Neural cell (in vitro differentiated cells): ENCODE results near the gene CSK.

Source experiments
- EP300 ChIP-seq: fragments of 450-650 bp; conservative IDR thresholded peaks from 2 replicates; pipeline ENCODE4 v1.6.1; 2014; ENCODE audit warnings: antibody characterized with exemption, mild to moderate bottlenecking, moderate library complexity; ENCODE audit not compliant: poor library complexity, severe bottlenecking
- EZH2 ChIP-seq: fragments of 200-600, 300-800 bp; shearing (Covaris generic), sonication (generic); IDR thresholded peaks from 2 replicates; pipeline ENCODE4 v1.6.1; 2014; ENCODE audit warnings: antibody characterized with exemption, low read length, borderline replicate concordance, mild to moderate bottlenecking; ENCODE audit not compliant: insufficient read depth, poor library complexity, severe bottlenecking
- MXI1 ChIP-seq: fragments of 450-650 bp; conservative IDR thresholded peaks from 2 replicates; pipeline ENCODE4 v1.6.1; 2014; ENCODE audit warnings: antibody characterized with exemption, mild to moderate bottlenecking; ENCODE audit not compliant: poor library complexity, severe bottlenecking
- POLR2AphosphoS5 ChIP-seq: IDR thresholded peaks from 2 replicates; pipeline ENCODE4 v1.6.1; 2012
- RAD21 ChIP-seq: fragments of 450-650 bp; conservative IDR thresholded peaks from 2 replicates; pipeline ENCODE4 v1.6.1; 2014; ENCODE audit warnings: antibody characterized with exemption, mild to moderate bottlenecking, moderate library complexity
- REST ChIP-seq: IDR thresholded peaks from 2 replicates; pipeline ENCODE4 v1.6.1; 2012; ENCODE audit warnings: borderline replicate concordance
- SMC3 ChIP-seq: fragments of 450-650 bp; conservative IDR thresholded peaks from 2 replicates; pipeline ENCODE4 v1.6.1; 2014; ENCODE audit warnings: antibody characterized with exemption, mild to moderate bottlenecking, moderate library complexity; ENCODE audit not compliant: poor library complexity
- TAF1 ChIP-seq: IDR thresholded peaks from 2 replicates; pipeline ENCODE4 v1.6.1; 2012; ENCODE audit warnings: low read depth
- TF ChIP-seq, protein P1 (sequence below): fragments of 450-650 bp; IDR thresholded peaks from 2 replicates; pipeline ENCODE4 v1.5.1; 2014; ENCODE audit warnings: antibody characterized with exemption, mild to moderate bottlenecking, moderate library complexity; ENCODE audit not compliant: poor library complexity, severe bottlenecking

GRCh38 chr15:74770211-74770903 is 11.5 kb upstream of the CSK start:
- TF ChIP-seq, protein P1, sequence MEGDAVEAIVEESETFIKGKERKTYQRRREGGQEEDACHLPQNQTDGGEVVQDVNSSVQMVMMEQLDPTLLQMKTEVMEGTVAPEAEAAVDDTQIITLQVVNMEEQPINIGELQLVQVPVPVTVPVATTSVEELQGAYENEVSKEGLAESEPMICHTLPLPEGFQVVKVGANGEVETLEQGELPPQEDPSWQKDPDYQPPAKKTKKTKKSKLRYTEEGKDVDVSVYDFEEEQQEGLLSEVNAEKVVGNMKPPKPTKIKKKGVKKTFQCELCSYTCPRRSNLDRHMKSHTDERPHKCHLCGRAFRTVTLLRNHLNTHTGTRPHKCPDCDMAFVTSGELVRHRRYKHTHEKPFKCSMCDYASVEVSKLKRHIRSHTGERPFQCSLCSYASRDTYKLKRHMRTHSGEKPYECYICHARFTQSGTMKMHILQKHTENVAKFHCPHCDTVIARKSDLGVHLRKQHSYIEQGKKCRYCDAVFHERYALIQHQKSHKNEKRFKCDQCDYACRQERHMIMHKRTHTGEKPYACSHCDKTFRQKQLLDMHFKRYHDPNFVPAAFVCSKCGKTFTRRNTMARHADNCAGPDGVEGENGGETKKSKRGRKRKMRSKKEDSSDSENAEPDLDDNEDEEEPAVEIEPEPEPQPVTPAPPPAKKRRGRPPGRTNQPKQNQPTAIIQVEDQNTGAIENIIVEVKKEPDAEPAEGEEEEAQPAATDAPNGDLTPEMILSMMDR = no peak
- TF ChIP-seq EP300 = no peak
- no peak for TF ChIP-seq MXI1
- TF ChIP-seq POLR2AphosphoS5 = no peak
- TF ChIP-seq EZH2 = no peak
- TF ChIP-seq RAD21 = no peak
- no peak for TF ChIP-seq SMC3
- TF ChIP-seq REST = no peak
- no peak for TF ChIP-seq TAF1
